Measurements from ENCODE around the gene DSN1.

The DSN1 gene

DNA sequence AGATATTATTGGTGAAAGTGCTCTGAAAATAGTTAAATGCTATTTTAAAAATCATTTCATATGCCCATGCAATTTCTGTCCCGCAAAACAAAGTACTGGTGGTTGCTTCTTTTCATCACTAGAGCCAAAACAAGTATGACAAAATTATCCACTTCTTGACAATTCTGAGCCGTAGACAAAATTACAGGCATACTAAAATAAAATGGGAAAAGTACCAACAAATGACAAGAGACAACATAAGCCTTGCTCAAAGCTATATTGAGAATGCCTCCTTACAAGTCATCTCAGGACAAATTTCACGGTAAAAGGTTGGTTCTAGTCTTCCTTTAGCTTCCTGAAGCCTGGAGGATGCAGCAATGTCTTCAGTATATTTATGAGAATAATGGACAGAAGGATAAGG lies 56.5 kb downstream of the DSN1 start:
- Histone ChIP-seq H3K18ac (ENCODE audit: low read length) (no peak overlapping the region), H2BK120ac (ENCODE audit: low read depth, low read length) (no peak overlapping the region), H3K36me3 (replicated peaks in 1 of 2; ENCODE audit: control insufficient read depth in 2 of 2, insufficient read depth in 2 of 2, low read length in 2 of 2) (peaks cover 0 to 8% of the 10 kb centered on the region in 2 donors), H4K8ac (ENCODE audit: low read depth, low read length) (no peak overlapping the region), H2AFZ (ENCODE audit: low read length) (no peak overlapping the region), H3K23ac (ENCODE audit: low read depth, low read length, poor library complexity) (no peak overlapping the region), H3K4ac (ENCODE audit: low read length) (no peak overlapping the region), H3K4me2 (ENCODE audit: insufficient read depth, low read length, poor library complexity, severe bottlenecking) (no peak overlapping the region), H3K14ac (ENCODE audit: low read length) (no peak overlapping the region), H4K91ac (ENCODE audit: low read depth, low read length, poor library complexity) (no peak overlapping the region), H3K27me3 (ENCODE audit: control insufficient read depth in 3 of 3, insufficient read depth in 3 of 3, low read depth in 1 of 3, low read length in 3 of 3) (no peaks in the 10 kb centered on the region), H3K9ac (ENCODE audit: low read depth, low read length, poor library complexity) (no peak overlapping the region), H3K9me3 (replicated peaks in 1 of 2; ENCODE audit: control insufficient read depth in 2 of 2, insufficient read depth in 1 of 2, low read depth in 1 of 2, low read length in 2 of 2) (no peaks in the 10 kb centered on the region), H3K4me3 (ENCODE audit: low read length in 2 of 2) (no peak overlapping the region), H3K79me1 (ENCODE audit: low read depth, low read length) (no peaks in the 10 kb centered on the region), H2BK15ac (ENCODE audit: low read length) (no peak overlapping the region), H2AK5ac (ENCODE audit: low read depth, low read length) (no peak overlapping the region), H3K4me1 (ENCODE audit: control insufficient read depth in 2 of 2, insufficient read depth in 1 of 2, low read depth in 1 of 2, low read length in 2 of 2) (no peaks in the 10 kb centered on the region), H2BK12ac (ENCODE audit: low read length) (no peak overlapping the region), H3K27ac (replicated peaks; ENCODE audit: low read length) (no peak overlapping the region), H2BK5ac (ENCODE audit: low read length) (no peak overlapping the region)
- no peak for DNase-seq (ENCODE audit: low spot score)
- WGBS, 2 donors (ENCODE audit: extremely low coverage in 2 of 2, insufficient read length in 2 of 2, insufficient replicate concordance in 1 of 2) = no CpG with 5 or more reads among the region's 3 CpGs

DNA sequence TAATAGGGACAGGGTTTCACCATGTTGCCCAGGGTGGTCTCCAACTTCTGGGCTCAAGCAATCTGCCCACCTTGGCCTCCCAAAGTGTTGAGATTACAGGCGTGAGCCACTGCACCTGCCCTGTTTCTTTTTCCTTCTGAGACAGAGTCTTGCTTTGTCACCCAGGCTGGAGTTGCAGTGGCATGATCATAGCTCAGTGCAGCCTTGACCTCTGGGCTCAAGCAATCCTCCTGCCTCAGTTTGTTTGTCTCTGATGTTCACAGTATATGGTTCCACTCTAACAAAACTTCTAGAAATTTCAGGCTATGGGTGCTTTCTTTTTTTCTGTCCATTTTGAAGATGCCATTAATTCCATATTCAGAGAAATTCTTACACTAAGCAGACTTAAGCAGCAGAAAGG lies 60.8 kb downstream of the DSN1 start:
- Histone ChIP-seq H3K14ac (ENCODE audit: low read length) (no peak overlapping the region), H2BK120ac (ENCODE audit: low read depth, low read length) (no peak overlapping the region), H3K23ac (ENCODE audit: low read depth, low read length, poor library complexity) (no peak overlapping the region), H2BK5ac (ENCODE audit: low read length) (no peak overlapping the region), H3K9ac (ENCODE audit: low read depth, low read length, poor library complexity) (no peak overlapping the region), H3K9me3 (replicated peaks in 1 of 2; ENCODE audit: control insufficient read depth in 2 of 2, insufficient read depth in 1 of 2, low read depth in 1 of 2, low read length in 2 of 2) (no peaks in the 10 kb centered on the region), H3K4ac (ENCODE audit: low read length) (no peak overlapping the region), H2BK12ac (ENCODE audit: low read length) (no peak overlapping the region), H2BK15ac (ENCODE audit: low read length) (no peak overlapping the region), H3K4me3 (ENCODE audit: low read length in 2 of 2) (no peak overlapping the region), H3K18ac (ENCODE audit: low read length) (no peak overlapping the region), H4K8ac (ENCODE audit: low read depth, low read length) (no peak overlapping the region), H3K4me2 (ENCODE audit: insufficient read depth, low read length, poor library complexity, severe bottlenecking) (no peak overlapping the region), H3K27me3 (ENCODE audit: control insufficient read depth in 3 of 3, insufficient read depth in 3 of 3, low read depth in 1 of 3, low read length in 3 of 3) (no peaks in the 10 kb centered on the region), H4K91ac (ENCODE audit: low read depth, low read length, poor library complexity) (no peak overlapping the region), H2AK5ac (ENCODE audit: low read depth, low read length) (no peak overlapping the region), H3K79me1 (ENCODE audit: low read depth, low read length) (no peaks in the 10 kb centered on the region), H3K27ac (replicated peaks; ENCODE audit: low read length) (no peak overlapping the region), H3K36me3 (replicated peaks in 1 of 2; ENCODE audit: control insufficient read depth in 2 of 2, insufficient read depth in 2 of 2, low read length in 2 of 2) (no peaks in the 10 kb centered on the region), H2AFZ (ENCODE audit: low read length) (no peak overlapping the region), H3K4me1 (ENCODE audit: control insufficient read depth in 2 of 2, insufficient read depth in 1 of 2, low read depth in 1 of 2, low read length in 2 of 2) (no peaks in the 10 kb centered on the region)
- no CpG with 5 or more reads among the region's 1 CpG for WGBS, 2 donors (ENCODE audit: extremely low coverage in 2 of 2, insufficient read length in 2 of 2, insufficient replicate concordance in 1 of 2)
- DNase-seq (ENCODE audit: low spot score) = no peak

DNA sequence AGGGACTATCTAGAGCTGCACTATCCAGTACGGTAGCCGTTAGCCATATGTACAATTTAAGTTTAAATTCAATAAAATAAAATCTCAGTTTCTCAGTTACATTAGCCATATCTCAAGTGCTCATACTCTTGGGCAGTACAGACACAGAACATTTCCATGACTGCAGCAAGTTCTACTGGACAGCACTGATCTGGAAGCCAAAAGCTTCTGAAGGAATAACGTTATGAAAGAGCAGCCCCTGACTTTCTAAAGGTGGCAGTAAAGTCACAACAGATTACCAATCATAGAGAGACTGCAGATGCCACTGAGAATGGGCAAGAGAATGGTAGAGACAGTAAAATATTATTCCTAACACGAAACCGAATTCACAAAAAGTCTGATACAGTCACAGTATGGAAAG lies 64.4 kb downstream of the DSN1 start:
- DNase-seq (ENCODE audit: low spot score) = no peak
- Histone ChIP-seq H4K91ac (ENCODE audit: low read depth, low read length, poor library complexity) (no peak overlapping the region), H2BK15ac (ENCODE audit: low read length) (no peak overlapping the region)

DNA sequence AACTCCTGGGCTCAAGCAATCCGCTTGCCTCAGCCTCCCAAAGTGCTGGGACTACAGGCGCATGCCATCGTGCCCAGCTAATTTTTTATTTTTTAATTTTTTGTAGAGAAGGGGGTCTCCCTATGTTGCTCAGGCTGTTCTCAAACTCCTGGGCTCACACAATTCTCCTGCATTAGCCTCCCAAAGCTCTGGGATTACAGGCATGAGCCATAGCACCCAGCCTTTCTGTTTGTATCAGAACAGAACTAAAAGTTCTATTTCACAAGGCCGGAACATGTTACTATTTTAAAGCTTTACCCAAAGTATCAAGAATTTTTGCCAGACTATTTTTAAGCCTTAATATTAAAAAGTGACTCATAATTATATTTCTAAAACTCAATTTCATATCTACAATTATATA lies 70.0 kb downstream of the DSN1 start:
- H2BK5ac ChIP-seq (ENCODE audit: low read length) = no peak overlapping the region
- H2BK12ac ChIP-seq (ENCODE audit: low read length) = no peak overlapping the region
- no peak overlapping the region for H2AFZ ChIP-seq (ENCODE audit: low read length)
- H4K91ac ChIP-seq (ENCODE audit: low read depth, low read length, poor library complexity) = no peak overlapping the region
- no peak overlapping the region for H2BK120ac ChIP-seq (ENCODE audit: low read depth, low read length)
- no peaks in the 10 kb centered on the region for H3K36me3 ChIP-seq (replicated peaks in 1 of 2; ENCODE audit: control insufficient read depth in 2 of 2, insufficient read depth in 2 of 2, low read length in 2 of 2)
- H3K18ac ChIP-seq (ENCODE audit: low read length) = no peak overlapping the region
- H3K4me1 ChIP-seq (ENCODE audit: control insufficient read depth in 2 of 2, insufficient read depth in 1 of 2, low read depth in 1 of 2, low read length in 2 of 2) = peaks cover 0 to 3% of the 10 kb centered on the region in 2 donors
- no peak for DNase-seq (ENCODE audit: low spot score)
- no peak overlapping the region for H3K9ac ChIP-seq (ENCODE audit: low read depth, low read length, poor library complexity)
- H2BK15ac ChIP-seq (ENCODE audit: low read length) = no peak overlapping the region
- no peak overlapping the region for H3K14ac ChIP-seq (ENCODE audit: low read length)
- H3K9me3 ChIP-seq (replicated peaks in 1 of 2; ENCODE audit: control insufficient read depth in 2 of 2, insufficient read depth in 1 of 2, low read depth in 1 of 2, low read length in 2 of 2) = no peaks in the 10 kb centered on the region
- H3K27ac ChIP-seq (replicated peaks; ENCODE audit: low read length) = no peak overlapping the region
- H3K4ac ChIP-seq (ENCODE audit: low read length) = no peak overlapping the region
- H3K79me1 ChIP-seq (ENCODE audit: low read depth, low read length) = no peaks in the 10 kb centered on the region
- H4K8ac ChIP-seq (ENCODE audit: low read depth, low read length) = no peak overlapping the region
- no peaks in the 10 kb centered on the region for H3K27me3 ChIP-seq (ENCODE audit: control insufficient read depth in 3 of 3, insufficient read depth in 3 of 3, low read depth in 1 of 3, low read length in 3 of 3)
- no peak overlapping the region for H3K4me3 ChIP-seq (ENCODE audit: low read length in 2 of 2)
- no peak overlapping the region for H3K23ac ChIP-seq (ENCODE audit: low read depth, low read length, poor library complexity)
- no CpG with 5 or more reads among the region's 4 CpGs for WGBS, 2 donors (ENCODE audit: extremely low coverage in 2 of 2, insufficient read length in 2 of 2, insufficient replicate concordance in 1 of 2)
- no peak overlapping the region for H2AK5ac ChIP-seq (ENCODE audit: low read depth, low read length)
- H3K4me2 ChIP-seq (ENCODE audit: insufficient read depth, low read length, poor library complexity, severe bottlenecking) = no peak overlapping the region

More for the DNA sequence above, 64.4 kb downstream of the DSN1 start:
- no peak overlapping the region for H2BK12ac ChIP-seq (ENCODE audit: low read length)
- no peak overlapping the region for H3K14ac ChIP-seq (ENCODE audit: low read length)
- no peak overlapping the region for H2AFZ ChIP-seq (ENCODE audit: low read length)
- no peak overlapping the region for H3K18ac ChIP-seq (ENCODE audit: low read length)
- H2AK5ac ChIP-seq (ENCODE audit: low read depth, low read length) = no peak overlapping the region
- H3K4ac ChIP-seq (ENCODE audit: low read length) = no peak overlapping the region
- H3K23ac ChIP-seq (ENCODE audit: low read depth, low read length, poor library complexity) = no peak overlapping the region
- H3K36me3 ChIP-seq (replicated peaks in 1 of 2; ENCODE audit: control insufficient read depth in 2 of 2, insufficient read depth in 2 of 2, low read length in 2 of 2) = no peaks in the 10 kb centered on the region
- H3K79me1 ChIP-seq (ENCODE audit: low read depth, low read length) = no peaks in the 10 kb centered on the region
- H3K4me1 ChIP-seq (ENCODE audit: control insufficient read depth in 2 of 2, insufficient read depth in 1 of 2, low read depth in 1 of 2, low read length in 2 of 2) = no peaks in the 10 kb centered on the region
- H3K4me3 ChIP-seq (ENCODE audit: low read length in 2 of 2) = no peak overlapping the region
- H3K27ac ChIP-seq (replicated peaks; ENCODE audit: low read length) = no peak overlapping the region
- H3K27me3 ChIP-seq (ENCODE audit: control insufficient read depth in 3 of 3, insufficient read depth in 3 of 3, low read depth in 1 of 3, low read length in 3 of 3) = no peaks in the 10 kb centered on the region
- H3K4me2 ChIP-seq (ENCODE audit: insufficient read depth, low read length, poor library complexity, severe bottlenecking) = no peak overlapping the region
- WGBS, 2 donors (ENCODE audit: extremely low coverage in 2 of 2, insufficient read length in 2 of 2, insufficient replicate concordance in 1 of 2) = no CpG with 5 or more reads among the region's 5 CpGs
- H4K8ac ChIP-seq (ENCODE audit: low read depth, low read length) = no peak overlapping the region
- H3K9ac ChIP-seq (ENCODE audit: low read depth, low read length, poor library complexity) = no peak overlapping the region
- H2BK120ac ChIP-seq (ENCODE audit: low read depth, low read length) = no peak overlapping the region
- no peaks in the 10 kb centered on the region for H3K9me3 ChIP-seq (replicated peaks in 1 of 2; ENCODE audit: control insufficient read depth in 2 of 2, insufficient read depth in 1 of 2, low read depth in 1 of 2, low read length in 2 of 2)
- no peak overlapping the region for H2BK5ac ChIP-seq (ENCODE audit: low read length)
